SIG-M5 (cell line): ENCODE measurements around the gene KLHL15.
A peak's percentile ranks its signal among the peaks of the same experiment; 100 is the strongest.
"Not testable (repeated sequence)": the region's sequence is repeated elsewhere in the genome, so short reads cannot be mapped to it uniquely, and the experiment has no call there.

ENCODE experiments used
- DNase-seq: peaks from one replicate; lab custom pipeline; 2025; lab: John Stamatoyannopoulos, UW

KLHL15 gene, protein sequence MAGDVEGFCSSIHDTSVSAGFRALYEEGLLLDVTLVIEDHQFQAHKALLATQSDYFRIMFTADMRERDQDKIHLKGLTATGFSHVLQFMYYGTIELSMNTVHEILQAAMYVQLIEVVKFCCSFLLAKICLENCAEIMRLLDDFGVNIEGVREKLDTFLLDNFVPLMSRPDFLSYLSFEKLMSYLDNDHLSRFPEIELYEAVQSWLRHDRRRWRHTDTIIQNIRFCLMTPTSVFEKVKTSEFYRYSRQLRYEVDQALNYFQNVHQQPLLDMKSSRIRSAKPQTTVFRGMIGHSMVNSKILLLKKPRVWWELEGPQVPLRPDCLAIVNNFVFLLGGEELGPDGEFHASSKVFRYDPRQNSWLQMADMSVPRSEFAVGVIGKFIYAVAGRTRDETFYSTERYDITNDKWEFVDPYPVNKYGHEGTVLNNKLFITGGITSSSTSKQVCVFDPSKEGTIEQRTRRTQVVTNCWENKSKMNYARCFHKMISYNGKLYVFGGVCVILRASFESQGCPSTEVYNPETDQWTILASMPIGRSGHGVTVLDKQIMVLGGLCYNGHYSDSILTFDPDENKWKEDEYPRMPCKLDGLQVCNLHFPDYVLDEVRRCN

DNA sequence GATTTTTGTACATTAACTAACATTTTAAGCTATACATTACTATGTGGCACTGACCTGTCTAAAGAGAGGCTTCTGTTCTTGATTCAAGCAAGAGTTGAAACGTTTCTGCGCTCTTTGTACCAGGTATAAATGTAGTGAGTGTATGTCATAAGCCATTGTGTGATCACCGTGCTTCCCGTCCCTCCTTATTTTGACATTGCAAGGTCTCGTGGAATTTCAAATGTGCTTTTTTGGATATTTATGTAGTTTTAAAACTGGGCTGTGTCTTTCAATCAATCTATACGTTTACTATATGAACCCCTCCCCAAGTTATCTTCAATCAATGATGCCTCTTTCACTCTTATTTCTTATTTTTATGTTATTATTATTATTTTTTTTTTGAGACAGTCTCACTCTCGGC lies at the start of gene KLHL15:
Gene KLHL15, minus strand, starts transcription at position 101 of the 400 bp plus-strand sequence. CDS start 20,493 bp downstream, outside the sequence.
- no peak for DNase-seq

DNA sequence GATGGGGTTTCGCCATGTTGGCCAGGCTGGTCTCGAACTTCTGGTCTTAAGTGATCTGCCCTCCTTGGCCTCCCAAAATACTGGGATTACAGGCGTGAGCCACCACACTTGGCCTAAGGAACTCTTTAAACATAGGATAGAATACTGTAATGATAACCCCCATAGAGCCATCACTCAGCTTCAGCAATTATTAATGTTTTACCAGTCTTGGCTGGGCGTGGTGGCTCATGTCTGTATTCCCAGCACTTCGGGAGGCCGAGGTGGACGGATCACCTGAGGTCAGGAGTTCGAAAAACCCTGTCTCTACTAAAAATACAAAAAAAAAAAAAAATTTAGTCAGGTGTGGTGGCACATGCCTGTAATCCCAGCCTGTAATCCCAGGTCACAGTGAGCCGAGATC lies 42.9 kb upstream of the KLHL15 start:
- DNase-seq: no peak

- no peak for DNase-seq
These were observed 36.5 kb upstream of the KLHL15 start for GRCh38 chrX:24063488-24063887.

GRCh38 chrX:24055043-24055356 lies 28.0 kb upstream of the KLHL15 start:
- DNase-seq: no peak

DNA sequence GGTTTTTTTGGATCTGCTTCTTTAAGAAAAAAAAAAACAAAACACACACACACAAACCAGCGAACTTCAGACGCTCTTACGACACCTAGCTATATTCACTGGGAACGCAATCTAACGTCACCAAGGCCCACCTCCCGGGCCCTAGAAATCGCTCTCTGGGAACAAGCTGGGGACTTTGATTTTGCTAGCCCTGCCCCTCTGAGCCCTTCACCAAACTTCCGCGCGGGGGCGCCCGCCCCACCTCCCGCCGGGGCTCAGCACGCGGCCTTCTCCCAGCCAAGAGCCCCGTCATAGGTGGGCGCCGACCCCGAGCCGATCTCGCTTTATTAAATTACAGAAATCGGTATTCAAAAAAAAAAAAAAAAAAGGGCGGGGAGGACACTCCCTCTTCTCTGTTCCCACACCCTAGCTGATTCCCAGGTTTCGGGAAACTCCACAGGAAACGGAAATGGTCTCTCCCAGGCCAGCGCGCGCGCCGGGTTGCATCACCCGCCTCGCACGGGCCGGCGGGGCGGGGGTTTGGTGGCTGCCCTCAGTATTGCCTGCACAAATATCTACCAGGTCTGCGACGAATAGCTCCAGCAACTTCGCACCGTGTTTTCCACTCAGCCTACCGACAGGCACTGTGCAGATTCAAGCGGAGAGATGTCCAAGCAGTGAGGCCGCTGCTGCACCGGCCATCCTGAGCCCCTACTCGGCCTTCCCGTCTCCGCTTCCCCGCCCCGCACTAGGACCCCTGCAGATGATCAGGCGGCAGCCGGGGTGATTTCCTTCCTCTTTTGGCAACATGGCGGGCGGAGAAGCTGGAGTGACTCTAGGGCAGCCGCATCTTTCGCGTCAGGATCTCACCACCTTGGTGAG lies 27.4 kb upstream of the KLHL15 start, which contains the start of gene EIF2S3:
Gene EIF2S3, plus strand, starts transcription at position 775 of the 861 bp plus-strand sequence. Its CDS starts 13 bp downstream, at position 788.
- peak; percentile 78 for DNase-seq

- DNase-seq: not testable (repeated sequence)
These were observed 23.7 kb upstream of the KLHL15 start for GRCh38 chrX:24050522-24051318.

- DNase-seq: not testable (repeated sequence)
These were observed 22.7 kb upstream of the KLHL15 start for GRCh38 chrX:24049643-24050042.

GRCh38 chrX:24046060-24046459 lies 19.1 kb upstream of the KLHL15 start:
- DNase-seq: not testable (repeated sequence)

DNA sequence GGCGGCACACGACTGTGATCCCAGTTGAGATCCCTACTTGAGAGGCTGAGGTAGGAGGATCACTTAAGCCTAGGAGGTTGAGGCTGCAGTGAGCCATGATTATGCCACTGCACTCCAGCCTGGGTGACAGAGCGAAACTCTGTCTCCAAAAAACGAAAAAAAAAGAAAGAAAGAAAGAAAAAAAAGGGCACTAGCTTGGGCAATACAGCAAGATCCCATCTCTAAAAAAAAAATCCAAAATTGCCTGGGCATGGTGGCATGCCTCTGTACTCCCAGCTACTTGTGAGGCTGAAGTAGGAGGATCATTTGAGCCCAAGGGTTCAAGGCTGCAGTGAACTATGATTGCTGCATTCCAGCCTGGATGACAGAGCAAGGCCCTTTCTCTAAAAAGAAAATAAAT lies 10.7 kb upstream of the KLHL15 start:
- DNase-seq: no peak

DNA sequence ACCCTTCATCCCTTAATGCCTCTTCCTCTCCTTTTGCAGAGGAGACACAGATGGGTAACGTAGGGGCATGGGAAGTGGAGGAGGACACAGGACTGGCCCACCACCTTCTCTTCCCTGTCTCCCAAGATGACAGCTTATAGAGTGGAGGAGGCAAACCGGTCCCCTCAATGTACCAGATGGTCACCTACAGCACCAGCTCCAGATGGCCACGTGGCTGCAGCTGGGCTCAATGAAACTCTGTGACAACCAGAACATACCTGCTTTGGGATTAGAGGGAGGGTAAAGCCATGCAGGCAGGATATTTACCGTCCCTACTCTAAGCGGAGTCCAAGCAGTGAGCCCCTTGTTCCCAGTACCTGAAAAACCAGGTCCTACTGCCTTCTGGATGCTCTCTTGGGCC lies 7.5 kb upstream of the KLHL15 start:
- no peak for DNase-seq

DNA sequence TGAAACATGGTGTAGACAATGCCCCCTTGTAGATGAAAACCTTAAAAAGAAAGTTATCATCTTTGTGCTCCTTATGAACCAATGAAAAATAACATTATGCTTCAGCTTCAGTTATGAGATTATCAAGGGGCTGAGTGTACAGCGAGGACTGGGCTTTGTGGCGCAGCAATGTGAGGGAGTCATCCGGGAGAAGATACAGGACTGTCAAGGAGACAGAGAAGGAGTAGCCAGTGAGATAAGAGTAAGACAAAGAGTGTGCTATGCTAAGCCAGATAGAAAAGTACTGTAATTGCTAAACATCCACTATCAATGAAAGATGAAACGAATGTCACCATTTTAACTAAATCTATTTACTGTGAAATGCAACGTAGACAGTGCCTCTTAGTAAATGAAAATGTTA lies 3.6 kb upstream of the KLHL15 start:
- no peak for DNase-seq

GRCh38 chrX:24027985-24028384 lies 999 bp upstream of the KLHL15 start:
- DNase-seq: no peak

- no peak for DNase-seq
These were observed 554 bp downstream of the KLHL15 start for GRCh38 chrX:24026432-24026831.

- DNase-seq: no peak
These were observed 1.1 kb downstream of the KLHL15 start for GRCh38 chrX:24025741-24026403.

DNA sequence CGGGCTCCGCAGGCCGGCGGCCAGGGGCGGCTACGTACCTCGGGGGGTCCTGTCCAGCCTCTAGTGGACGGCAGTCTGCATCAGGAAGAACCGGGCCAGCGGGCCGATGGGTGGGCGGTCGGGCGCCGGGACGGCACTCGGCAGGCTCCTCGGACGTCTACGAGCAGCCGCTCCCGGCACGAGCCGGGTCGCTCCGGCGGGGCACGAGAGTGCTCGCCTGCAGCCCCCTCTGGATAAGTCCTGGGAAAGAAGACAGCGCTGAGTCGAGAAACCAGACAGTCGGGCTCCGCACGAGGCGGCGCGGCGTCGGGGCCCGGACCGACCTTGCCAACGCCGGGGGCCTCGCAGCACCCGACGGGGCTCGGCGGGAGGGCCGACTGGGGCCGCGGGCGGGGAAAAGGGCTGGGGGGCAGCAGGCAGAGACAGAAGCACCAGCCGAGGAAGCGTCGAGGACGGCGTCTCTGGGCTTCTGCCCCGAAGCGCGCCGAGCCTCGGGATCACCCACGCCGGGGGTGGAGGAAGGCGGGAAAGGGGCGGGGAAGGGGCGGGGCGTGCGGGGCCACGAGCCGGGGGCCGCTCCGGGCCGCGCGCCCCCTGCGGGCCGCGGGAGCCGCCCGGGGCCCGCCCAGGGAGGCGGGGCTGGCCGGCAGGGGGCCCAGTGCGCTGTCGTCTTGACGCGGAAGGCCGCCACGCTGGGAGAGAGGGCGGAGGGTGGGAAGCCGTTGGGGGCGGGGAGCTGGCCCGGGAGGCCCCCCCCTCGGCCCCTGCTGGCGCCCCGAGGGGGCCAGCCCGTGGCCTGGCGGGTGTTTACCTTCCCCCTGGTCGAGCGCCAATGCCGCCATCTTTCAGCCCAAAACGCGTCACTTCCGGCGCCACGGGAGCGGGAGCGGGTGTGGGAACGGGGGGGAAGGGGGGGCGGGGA lies 1.9 kb downstream of the KLHL15 start:
- peak; percentile 28 for DNase-seq

DNA sequence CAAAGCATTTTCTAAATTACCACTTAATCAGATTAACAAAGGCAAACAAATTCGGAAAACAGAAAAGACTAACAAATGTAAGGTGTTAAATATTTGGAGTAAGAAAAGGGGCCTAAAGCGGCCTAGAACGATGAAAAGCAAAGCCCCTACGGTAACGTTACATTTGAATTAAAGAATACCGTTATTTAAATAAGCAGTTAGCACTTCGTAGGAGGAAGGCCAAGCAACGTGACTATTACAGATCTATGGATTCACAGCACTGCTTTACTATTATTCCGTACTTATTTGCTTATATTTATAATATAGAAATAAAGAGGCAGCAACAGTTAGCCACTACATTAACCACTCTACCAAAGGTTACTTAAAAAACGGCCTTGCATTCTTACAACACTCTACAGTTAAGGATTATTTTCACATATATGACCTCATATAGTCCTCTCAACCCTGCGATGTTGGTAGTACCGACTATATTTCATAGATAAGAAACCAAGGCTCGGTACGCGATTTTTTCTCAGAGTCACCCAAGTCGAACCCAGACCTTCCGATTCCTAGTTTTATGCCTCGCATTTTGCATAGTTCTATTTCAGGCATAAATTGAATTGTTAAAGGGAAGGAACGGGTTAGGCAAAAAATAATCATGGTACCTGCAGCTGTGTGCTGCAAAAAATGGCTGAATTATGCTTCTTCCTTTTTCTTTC lies 2.9 kb downstream of the KLHL15 start:
- DNase-seq: no peak

GRCh38 chrX:24023544-24023943 lies 3.4 kb downstream of the KLHL15 start:
- no peak for DNase-seq

- no peak for DNase-seq
These were observed 6.6 kb downstream of the KLHL15 start for GRCh38 chrX:24020306-24020876.

DNA sequence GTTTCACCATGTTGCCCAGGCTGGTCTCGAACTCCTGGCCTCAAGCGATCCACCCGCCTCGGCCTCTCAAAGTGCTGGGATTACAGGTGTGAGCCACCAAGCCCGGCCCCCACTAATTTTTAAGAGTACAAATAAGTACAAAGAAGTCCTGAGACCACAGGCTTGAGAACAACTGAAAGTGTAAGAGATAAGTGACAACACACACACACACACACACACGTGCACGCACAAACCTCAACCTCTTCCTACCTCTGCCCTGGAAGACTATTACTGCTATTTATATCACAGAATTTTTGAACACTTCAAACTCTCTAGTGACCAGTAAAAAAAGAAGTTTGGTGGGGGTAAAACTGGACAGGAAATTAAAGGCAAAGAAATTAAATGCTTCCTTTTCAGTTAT lies 7.5 kb downstream of the KLHL15 start:
- no peak for DNase-seq
